NCI-H526 (cell line): ENCODE data around the gene HOXA7.

Source experiments
- DNase-seq, 2 experiments: peaks; one replicate each; lab custom pipeline; 2025; lab: John Stamatoyannopoulos, UW

The HOXA7 gene

DNA sequence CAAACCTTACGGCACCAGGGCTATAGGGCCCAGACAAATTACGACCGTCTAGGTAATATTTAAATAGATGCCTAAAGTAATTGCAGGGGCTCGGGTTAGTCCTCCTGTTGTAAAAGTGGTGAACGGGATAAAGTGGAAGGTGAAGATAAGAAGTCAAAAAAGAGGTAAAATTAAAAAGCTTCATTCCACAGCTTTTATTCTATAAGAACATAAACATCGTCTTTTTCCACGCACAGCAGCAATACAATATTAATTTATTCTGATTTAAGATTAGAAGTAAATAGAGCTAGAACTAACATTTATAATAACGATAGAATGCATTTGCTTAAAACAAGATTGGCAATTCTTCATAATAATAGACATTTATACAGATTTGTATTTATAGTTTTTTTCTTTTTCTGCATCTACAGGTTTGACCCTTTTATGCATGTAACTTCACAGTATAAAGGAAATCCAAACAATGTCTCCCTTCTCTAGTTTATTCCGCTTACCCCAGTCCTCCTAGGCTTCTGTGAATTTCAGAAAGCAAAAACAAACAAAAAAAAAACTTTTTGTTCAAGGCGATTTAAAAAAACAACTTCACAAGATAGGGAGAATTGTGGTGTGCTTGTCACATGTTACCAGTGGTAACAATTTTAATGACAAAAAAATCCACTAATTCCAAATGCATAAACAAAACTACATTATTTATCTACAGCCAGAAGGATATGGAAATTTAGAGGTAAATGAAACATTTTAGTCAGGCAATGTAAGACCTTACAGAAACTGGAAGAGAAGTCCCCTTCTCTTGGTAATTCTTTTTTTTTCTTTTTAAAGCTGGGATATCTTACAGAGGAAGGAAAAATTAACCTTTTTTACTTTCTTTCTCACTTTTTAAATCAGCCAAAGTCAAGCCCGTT is 14.2 kb upstream of the HOXA7 start:
- peak in 1 of 2 experiments; percentile 58 for DNase-seq

DNA sequence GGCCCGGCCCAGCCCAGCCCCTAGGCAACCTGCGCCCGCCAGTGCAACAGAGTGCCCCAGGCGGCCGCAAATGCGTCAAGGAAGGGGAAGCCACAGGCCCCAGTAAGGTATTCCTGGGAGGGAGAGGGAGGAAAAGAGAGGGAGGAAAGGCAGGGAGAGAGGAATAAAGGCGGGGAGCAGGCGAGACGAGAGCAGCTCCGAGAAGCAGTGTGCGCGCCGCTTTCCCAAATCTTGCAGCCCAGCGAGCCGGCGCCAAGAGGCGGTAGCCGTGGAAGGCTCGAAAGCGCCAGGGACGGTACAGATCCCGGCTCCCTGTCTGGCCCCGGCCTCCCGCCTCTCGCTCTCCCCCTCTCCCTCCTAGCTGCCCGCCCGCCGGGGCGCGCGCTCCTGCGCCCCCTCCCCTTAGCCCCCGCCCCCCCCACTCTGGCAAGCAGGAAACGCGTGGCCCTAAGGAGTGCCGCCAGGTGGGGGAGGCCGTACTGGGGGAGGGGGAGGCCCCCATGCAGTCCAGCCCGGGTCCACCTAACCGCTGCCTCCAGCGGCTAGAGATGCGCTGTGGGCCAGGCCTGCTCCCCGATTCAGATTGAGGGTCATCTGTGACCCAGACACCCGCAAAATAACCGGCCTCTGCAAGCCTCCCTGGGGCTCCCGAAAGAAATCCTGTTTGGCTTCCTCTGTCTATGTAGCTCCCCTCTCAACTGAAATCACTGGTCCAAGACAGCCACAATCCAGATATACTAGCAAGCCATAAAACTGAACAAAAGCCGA is 13.4 kb upstream of the HOXA7 start:
- peak; percentile 90 to 94 for DNase-seq

DNA sequence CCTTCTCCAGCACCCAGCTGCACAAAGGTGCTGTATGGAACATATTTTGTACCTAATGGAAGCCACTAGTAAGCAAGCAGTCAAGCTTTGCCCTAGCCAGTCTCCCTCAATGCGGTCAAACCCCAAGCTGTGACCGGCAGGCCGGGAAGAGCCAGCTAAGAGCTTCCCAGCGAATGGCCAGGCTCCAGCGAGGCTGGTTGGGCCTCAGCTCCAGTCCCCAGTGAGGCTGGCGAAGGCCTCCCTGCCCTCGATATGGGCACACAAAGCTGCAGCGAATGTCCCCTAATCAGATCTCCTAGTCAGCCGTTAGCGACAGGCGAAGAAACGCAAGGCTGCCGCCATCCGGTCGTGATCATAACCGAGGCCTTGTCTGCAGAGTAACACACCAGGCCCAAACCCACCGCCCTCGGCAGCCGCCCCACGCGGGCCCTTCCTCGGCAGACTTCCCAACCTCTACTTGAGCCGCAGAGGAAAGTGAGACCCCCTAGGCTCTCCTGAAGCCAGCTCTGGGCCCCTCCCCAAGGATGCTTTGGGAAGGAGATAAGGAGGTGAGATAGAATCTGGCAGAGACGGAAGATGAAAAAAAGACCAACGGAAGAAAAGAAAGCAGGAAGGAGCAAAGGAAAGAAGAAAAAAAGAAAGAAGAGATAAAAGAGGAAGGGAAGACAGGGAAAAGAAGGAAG is 11.9 kb upstream of the HOXA7 start:
- peak in 1 of 2 experiments; percentile 89 for DNase-seq

DNA sequence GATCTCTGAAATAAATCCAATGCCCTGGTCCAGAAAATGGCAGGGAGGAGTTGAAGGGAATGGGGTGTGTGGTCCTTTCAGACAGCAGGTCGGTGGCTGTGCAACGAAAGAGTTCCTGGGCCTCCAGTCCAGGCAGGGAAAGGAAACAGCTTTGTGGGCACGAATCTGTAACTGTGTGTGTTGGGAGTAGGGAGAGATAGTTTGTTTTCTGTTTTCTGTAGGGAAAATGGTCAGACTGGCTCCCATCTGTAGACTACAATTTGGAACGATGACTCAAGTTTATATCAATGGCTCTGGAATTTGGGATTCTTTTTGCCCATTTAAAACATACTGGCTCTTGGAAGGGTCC is 11.4 kb upstream of the HOXA7 start:
- peak in 1 of 2 experiments; percentile 57 for DNase-seq

DNA sequence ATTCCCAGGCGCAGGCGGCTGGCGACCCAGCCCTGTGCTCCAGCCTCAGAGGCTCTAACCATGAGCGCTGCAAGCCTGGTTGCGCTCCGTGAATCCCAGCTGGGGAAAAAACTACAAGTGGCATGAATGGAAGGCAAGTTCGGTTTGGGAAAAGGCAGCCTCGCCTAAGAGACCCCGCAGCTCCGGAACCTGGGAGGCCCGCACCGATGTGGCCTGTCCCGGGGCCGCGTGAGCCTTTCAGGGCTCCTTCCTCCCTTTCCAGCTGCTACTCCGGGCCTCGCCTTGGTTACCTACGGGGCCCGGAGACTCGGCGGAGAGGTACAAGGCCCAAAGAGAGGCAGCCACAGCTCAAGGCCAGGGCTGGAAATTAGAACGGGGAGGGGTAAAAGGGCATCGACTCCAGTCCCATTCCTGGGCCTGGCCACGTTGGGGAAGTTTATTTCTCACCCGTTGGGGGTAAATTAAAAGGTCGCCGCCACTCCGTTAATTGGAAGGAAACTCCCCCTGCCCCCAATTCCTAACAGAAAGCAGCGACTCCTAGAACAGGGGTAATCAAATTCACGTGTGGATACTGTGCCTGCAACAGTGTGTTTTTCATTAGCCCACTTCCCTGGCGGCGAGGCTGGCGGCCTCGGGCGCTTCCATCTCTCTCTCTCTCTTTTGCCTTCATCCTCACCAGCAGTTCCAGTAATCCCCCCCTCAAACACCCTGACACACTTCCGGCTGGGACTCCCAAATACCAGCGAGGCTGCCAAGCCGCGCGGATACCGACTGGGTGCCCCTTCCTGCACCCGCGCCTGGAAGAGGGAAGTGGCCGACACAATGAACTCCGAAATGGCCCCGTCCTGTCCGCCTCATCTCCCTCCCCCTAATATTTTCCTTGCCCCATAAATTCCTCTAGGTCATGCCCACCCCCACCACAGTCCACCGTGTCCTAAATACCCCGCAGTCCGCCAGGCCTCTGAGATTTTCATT is 10.3 kb upstream of the HOXA7 start:
- peak in 1 of 2 experiments; percentile 66 for DNase-seq

DNA sequence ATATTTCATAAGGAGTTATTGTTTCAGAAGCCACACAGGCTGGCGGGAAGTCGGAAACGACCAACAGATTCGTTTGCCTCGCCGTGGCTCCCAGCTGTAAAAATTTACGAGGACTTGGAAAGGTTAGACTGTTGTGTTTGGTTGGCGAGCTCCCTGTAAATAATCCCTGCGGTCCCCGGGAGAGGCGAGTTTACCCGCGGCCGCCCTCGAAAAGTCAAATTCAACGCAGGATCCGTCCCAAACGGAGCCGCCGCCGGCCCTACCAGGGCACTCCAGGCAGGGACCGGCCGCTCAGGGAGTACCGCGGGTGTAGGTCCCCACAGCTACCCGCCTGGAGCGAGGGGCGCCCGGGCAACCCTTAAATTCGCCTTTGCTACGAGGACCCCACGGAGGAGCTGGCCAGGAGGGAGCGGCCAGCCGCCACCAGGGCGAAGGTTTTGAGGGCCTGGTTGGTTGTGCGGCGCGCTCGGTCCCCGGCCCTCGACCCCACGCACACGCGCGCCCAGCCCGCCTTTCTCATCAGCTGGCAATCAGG is 9.6 kb upstream of the HOXA7 start:
- DNase-seq, result peak in 1 of 2 experiments; percentile 87

DNA sequence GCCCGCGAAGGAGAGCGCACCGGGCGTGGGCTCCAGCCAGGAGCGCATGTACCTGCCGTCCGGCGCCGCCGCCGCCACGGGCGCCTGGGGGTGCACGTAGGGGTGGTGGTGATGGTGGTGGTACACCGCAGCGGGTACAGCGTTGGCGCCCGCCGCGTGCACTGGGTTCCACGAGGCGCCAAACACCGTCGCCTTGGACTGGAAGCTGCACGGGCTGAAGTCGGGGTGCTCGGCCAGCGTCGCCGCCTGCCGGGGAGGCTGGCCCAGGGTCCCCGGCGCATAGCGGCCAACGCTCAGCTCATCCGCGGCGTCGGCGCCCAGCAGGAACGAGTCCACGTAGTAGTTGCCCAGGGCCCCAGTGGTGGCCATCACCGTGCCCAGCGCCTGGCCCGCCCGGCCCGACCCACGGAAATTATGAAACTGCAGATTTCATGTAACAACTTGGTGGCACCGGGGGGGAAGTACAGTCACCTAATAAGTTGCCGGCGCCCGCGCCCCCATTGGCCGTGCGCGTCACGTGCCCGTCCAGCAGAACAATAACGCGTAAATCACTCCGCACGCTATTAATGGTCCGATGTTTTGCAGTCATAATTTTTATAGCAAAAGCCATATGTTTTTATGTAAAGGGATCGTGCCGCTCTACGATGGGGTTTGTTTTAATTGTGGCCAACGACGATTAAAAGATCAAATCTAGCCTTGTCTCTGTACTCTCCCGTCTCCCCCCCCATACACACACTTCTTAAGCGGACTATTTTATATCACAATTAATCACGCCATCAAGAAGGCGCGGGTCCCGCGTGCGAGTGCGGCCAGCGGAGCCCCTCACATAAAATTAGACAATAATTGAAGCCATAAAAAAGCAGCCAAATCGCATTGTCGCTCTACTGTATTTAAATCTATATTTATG is 8.9 kb upstream of the HOXA7 start, which contains the start of gene HOXA9:
Gene HOXA9 (minus strand): TSS at position 449 of the 907 bp plus-strand sequence. CDS start 80 bp downstream, at position 369.
- peak in 1 of 2 experiments; percentile 93 for DNase-seq

DNA sequence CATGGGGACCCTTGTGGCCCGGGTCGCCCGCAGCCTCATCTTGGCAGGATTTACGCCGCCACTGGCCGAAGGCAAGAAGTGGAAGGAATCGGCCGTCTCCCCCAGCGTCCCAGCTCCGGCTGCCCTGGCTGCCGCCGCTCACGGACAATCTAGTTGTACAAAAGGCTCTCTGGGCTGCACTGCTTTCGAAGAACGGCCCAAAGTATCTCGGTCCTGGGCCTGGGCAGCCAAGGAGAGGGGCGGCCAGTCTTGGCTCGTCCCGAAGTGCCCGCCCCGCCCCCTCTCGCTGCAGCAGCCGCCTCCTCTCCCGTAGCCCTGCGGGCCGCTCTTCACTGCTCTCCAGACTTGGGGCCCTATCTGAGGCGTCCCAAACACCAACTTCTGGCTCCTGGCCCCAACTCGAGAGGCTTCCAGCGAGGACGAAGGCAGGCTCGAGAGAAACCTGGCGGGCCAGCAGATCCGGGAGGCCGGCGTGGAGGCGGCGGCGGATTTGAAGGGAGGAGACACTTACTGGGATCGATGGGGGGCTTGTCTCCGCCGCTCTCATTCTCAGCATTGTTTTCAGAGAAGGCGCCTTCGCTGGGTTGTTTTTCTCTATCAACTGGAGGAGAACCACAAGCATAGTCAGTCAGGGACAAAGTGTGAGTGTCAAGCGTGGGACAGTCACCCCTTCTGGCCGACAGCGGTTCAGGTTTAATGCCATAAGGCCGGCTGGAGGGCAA is 8.1 kb upstream of the HOXA7 start:
- DNase-seq, result peak in 1 of 2 experiments; percentile 77

DNA sequence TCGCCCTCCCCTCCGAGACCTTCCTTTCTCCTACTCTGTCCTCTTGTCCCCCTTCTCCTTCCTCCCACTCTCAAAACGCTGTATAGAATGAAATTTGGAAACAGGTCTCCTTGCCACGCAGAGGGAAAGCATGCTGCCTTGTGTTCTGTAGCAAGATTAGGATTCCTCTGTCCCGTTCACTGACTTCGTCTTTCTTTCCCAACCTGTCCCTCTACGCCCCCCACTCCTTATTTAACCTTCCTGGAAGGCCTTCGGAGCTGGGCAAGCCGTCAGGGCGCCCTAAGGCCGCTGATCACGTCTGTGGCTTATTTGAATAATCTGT is 7.5 kb upstream of the HOXA7 start:
- no peak for DNase-seq

DNA sequence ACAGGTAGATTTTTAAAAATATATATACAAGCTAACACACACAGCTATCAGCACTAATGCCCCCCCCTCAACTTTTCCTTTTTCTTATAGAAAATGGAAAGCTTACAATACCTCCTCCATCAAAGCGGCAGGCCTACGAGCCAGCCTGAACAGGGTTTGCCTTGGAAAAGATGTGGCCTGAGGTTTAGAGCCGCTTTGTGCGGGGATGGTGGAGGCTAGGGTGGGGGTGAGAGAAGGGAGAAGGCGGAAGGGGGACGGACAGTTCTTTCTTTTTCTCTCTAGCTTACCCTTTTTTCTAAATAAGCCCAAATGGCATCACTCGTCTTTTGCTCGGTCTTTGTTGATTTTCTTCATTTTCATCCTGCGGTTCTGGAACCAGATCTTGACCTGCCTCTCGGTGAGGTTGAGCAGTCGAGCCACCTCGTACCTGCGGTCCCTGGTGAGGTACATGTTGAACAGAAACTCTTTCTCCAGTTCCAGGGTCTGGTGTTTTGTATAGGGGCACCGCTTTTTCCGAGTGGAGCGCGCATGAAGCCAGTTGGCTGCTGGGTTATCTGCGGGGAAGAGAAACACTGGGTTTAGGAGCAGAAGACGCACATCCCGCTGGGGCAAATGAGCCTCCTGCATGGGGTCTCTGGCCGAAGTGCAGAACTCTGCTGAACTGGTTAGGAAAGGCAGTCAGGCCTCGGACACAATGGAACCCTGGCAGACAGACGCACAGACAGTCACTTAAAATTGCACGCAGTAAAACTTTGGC is 7.0 kb upstream of the HOXA7 start:
- peak in 1 of 2 experiments; percentile 63 for DNase-seq

DNA sequence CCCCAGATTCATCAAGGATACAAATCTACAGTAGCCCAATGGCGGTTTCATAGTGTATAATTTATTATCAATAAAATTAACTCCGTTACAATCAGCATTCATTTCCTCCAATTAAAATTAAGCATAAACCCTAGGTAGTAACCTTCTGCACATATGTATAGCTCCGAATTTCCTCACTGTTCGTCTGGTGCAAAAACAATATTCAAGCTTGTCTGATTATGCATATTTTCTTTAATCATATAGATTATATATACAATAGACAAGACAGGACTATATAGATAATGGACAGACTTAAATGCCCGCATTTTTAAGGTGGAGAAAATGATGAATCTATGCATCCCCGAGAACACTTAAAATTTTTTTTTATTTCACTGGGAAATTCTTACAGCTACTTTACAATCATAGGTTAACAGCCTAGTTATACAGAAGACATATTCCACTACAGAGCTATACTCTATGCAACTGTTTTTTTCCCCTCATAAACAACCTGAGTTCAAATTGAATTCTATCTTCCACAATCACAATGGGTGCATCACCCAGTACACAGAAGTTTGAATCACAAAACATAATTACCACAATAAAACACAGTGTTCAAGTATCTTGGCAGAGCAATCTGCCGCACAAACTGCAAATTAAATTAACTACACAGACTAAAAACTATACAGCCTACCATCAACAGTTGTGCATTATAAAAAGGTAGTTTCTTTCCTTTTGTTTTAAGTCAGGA is 6.2 kb upstream of the HOXA7 start:
- DNase-seq, result peak in 1 of 2 experiments; percentile 43

DNA sequence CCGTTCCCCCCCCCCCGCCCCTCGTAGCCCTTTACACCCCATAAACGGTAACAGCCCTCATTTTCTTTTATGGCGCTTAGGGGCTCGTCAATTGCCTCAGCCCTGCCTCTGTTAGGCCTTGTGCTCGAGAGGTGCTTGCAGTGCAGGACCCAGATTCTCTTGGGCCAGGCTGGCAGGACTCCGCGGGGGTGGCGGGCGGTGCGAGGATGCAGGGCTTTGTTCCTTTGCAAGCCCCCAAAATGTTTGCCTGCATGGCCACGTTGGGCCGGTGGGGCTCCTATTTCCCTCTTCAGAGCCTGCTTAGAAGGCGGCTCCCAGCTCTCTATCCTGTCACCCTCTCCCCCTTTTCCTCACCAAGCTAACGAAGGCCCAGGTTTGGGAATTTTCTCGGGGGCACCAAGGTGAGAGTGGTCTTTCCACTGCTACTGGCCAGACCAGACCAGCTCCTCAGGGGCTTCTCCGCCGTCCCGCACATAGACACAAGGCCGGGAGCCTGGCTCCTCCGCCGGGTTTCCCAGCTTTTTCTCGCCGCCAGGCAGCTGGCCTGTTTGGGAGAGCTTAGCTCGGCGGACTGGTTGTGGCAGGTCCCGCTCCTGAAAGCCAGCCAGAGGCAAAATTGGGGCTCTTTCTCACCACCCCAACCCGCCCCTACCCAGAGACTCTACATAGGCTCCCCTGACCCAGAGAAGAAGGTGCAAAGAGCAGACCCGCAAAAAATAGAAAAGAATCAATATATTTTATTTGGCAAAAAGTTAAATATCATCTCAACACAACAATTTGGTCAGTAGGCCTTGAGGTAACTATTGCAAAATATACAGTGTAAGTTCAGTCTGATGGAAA is 5.5 kb upstream of the HOXA7 start:
- DNase-seq, result peak in 1 of 2 experiments; percentile 74

DNA sequence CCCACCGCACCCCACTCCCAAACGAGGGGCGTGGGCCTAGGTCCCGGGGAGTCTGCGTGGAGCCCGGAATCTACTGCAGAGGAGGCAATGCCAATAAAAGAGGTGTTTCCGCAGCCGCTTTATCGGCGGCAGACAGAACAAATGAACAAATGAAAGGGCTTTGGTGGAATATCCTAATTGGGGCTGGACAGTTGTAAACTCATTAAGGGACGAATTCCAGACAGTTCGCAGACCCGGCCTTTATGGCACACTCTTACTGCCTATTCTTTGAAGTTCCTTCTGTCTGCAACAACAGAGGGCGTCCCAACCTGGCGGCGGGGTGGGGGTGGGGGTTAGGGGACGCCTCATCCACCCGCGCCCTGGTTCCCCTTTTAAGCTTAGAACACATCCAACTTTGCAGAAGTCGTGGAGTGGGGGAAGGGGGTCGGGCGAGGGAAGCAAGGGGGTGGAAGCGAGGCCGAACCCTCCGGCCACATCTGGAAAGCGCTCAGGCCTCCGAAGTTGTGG is 4.8 kb upstream of the HOXA7 start:
- peak in 1 of 2 experiments; percentile 85 for DNase-seq

DNA sequence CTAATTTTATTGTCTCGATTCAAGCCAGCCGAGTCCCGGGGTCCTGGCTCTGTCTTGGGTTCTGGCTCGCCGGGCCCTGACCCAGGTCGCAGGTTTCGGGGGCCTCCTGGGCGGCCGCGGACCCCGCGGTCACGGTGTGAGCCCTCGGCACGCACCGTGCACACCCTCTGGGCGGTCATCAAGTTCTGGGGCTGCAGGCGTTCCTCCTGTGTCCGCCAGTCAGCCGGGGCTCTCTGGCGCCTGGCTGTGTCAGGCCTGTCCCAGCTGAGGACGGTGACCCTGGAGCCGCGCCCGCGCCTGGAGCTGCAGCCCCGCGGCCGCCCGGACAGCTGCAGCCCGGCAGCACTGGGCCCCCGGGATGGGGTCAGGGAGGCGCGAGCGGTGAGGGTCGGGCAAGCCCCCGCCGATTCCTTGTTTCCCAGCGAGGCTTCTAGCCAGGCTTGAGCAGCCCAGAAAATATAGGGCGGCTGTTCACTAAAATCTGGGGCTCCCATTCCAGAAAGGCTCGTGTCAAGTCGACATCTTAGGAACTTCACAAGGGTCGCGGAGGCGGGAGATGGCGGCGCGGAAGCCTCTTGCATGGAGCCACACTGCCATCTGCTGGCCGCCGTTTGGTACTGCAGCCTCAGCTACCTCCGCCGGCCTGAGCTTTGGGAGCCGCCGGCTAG is 4.2 kb upstream of the HOXA7 start:
- peak in 1 of 2 experiments; percentile 94 for DNase-seq

DNA sequence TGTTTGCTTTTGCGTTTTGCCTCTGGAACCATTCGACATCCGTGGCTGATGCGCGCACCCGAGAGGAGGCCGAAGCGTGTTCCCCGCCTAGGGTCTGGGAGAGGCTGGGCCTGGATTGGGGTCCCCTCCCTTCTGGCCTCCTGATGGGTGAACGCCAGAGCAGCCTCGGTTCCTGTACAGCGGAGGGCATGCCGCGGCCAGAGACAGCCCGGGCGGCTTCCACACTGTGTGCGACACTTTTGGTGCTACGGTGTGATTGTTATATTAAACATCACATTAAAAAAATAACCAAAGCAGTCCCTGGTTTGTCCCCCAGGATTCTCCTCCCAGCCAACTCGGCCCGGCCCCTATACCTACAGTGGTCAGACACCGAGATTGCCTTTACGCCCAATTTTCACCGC is 3.7 kb upstream of the HOXA7 start:
- DNase-seq, result peak in 1 of 2 experiments; percentile 72
